Muscle layer of duodenum (tissue), 2 donors: ENCODE data around the gene SULF2.
A peak's percentile ranks its signal among the peaks of the same experiment; 100 is the strongest.
"Not testable (repeated sequence)": the region's sequence is repeated elsewhere in the genome, so short reads cannot be mapped to it uniquely, and the experiment has no call there.

Experiments used
- H3K27ac ChIP-seq: one replicate; pipeline ENCODE4 v1.7.0; 2013; ENCODE audit warnings: mild to moderate bottlenecking, low read length
- H3K27me3 ChIP-seq: one replicate; pipeline ENCODE4 v1.7.0; 2013; ENCODE audit warnings: low read depth, mild to moderate bottlenecking, control low read depth, low read length
- H3K36me3 ChIP-seq, 2 donors: one replicate each; pipeline ENCODE4 v1.7.0; 2013; ENCODE audit warnings: low read length in 2 of 2, control low read depth in 1 of 2, mild to moderate bottlenecking in 1 of 2; ENCODE audit not compliant: insufficient read depth in 2 of 2, control insufficient read depth in 1 of 2
- H3K4me1 ChIP-seq, 2 donors: one replicate each; pipeline ENCODE4 v1.7.0; 2013; ENCODE audit warnings: low read length in 2 of 2, mild to moderate bottlenecking in 2 of 2, control low read depth in 1 of 2, moderate library complexity in 1 of 2; ENCODE audit not compliant: insufficient read depth in 2 of 2, control insufficient read depth in 1 of 2
- H3K4me3 ChIP-seq, 2 donors: one replicate each; pipeline ENCODE4 v1.7.0; 2013; ENCODE audit warnings: low read length in 2 of 2, low read depth in 1 of 2, mild to moderate bottlenecking in 1 of 2
- H3K9me3 ChIP-seq, 2 donors: one replicate each; pipeline ENCODE4 v1.7.0; 2013; ENCODE audit warnings: low read length in 2 of 2, control low read depth in 1 of 2, mild to moderate bottlenecking in 1 of 2; ENCODE audit not compliant: control insufficient read depth in 1 of 2
- donor health status: healthy.

Gene SULF2

GRCh38 chr20:47802975-47803374 is 17.7 kb upstream of the SULF2 start:
- no peaks in the 10 kb centered on the region for H3K4me1 ChIP-seq
- no peaks in the 10 kb centered on the region for H3K27me3 ChIP-seq
- H3K27ac ChIP-seq, result no peak overlapping the region
- no peaks in the 10 kb centered on the region for H3K36me3 ChIP-seq
- no peaks in the 10 kb centered on the region for H3K9me3 ChIP-seq
- no peak overlapping the region for H3K4me3 ChIP-seq

GRCh38 chr20:47802226-47802920 is 17.1 kb upstream of the SULF2 start:
- no peaks in the 10 kb centered on the region for H3K9me3 ChIP-seq
- H3K36me3 ChIP-seq, result no peaks in the 10 kb centered on the region
- H3K4me3 ChIP-seq, result no peak overlapping the region
- no peak overlapping the region for H3K27ac ChIP-seq
- no peaks in the 10 kb centered on the region for H3K27me3 ChIP-seq
- no peaks in the 10 kb centered on the region for H3K4me1 ChIP-seq

- Histone ChIP-seq H3K27ac (no peak overlapping the region), H3K36me3 (no peaks in the 10 kb centered on the region), H3K9me3 (no peaks in the 10 kb centered on the region), H3K27me3 (no peaks in the 10 kb centered on the region), H3K4me3 (no peak overlapping the region), H3K4me1 (no peaks in the 10 kb centered on the region)
Measured at GRCh38 chr20:47801759-47802158, 16.5 kb upstream of the SULF2 start.

- Histone ChIP-seq H3K4me3 (no peak overlapping the region), H3K27ac (no peak overlapping the region), H3K4me1 (no peaks in the 10 kb centered on the region), H3K36me3 (no peaks in the 10 kb centered on the region), H3K9me3 (no peaks in the 10 kb centered on the region), H3K27me3 (no peaks in the 10 kb centered on the region)
Measured at GRCh38 chr20:47801079-47801478, 15.8 kb upstream of the SULF2 start.

- H3K27me3 ChIP-seq, result no peaks in the 10 kb centered on the region
- H3K4me1 ChIP-seq, result no peaks in the 10 kb centered on the region
- H3K4me3 ChIP-seq, result no peak overlapping the region
- H3K36me3 ChIP-seq, result no peaks in the 10 kb centered on the region
- no peak overlapping the region for H3K27ac ChIP-seq
- no peaks in the 10 kb centered on the region for H3K9me3 ChIP-seq
Measured at GRCh38 chr20:47800623-47801022, 15.3 kb upstream of the SULF2 start.

GRCh38 chr20:47799116-47799715 is 13.9 kb upstream of the SULF2 start:
- H3K4me1 ChIP-seq, result no peaks in the 10 kb centered on the region
- no peaks in the 10 kb centered on the region for H3K36me3 ChIP-seq

GRCh38 chr20:47796971-47797370 is 11.7 kb upstream of the SULF2 start:
- no peak overlapping the region for H3K4me3 ChIP-seq
- H3K27me3 ChIP-seq, result no peaks in the 10 kb centered on the region
- H3K4me1 ChIP-seq, result no peaks in the 10 kb centered on the region
- H3K36me3 ChIP-seq, result no peaks in the 10 kb centered on the region
- no peak overlapping the region for H3K27ac ChIP-seq
- no peaks in the 10 kb centered on the region for H3K9me3 ChIP-seq

More at GRCh38 chr20:47799116-47799715, 13.9 kb upstream of the SULF2 start:
- no peaks in the 10 kb centered on the region for H3K27me3 ChIP-seq
- no peak overlapping the region for H3K27ac ChIP-seq
- H3K4me3 ChIP-seq, result no peak overlapping the region
- no peaks in the 10 kb centered on the region for H3K9me3 ChIP-seq

- no peaks in the 10 kb centered on the region for H3K36me3 ChIP-seq
- no peaks in the 10 kb centered on the region for H3K9me3 ChIP-seq
- peaks cover 0 to 3% of the 10 kb centered on the region in 2 donors for H3K4me1 ChIP-seq
- no peak overlapping the region for H3K27ac ChIP-seq
- no peaks in the 10 kb centered on the region for H3K27me3 ChIP-seq
- H3K4me3 ChIP-seq, result no peak overlapping the region
Measured at GRCh38 chr20:47795214-47795907, 10.1 kb upstream of the SULF2 start.

- H3K4me1 ChIP-seq, result peaks cover 0 to 14% of the 10 kb centered on the region in 2 donors
- H3K36me3 ChIP-seq, H3K27me3 ChIP-seq, H3K27ac ChIP-seq, H3K9me3 ChIP-seq, H3K4me3 ChIP-seq: not testable (repeated sequence)
Measured at GRCh38 chr20:47794264-47794663, 9.0 kb upstream of the SULF2 start.

GRCh38 chr20:47792021-47792618 is 6.8 kb upstream of the SULF2 start:
- peaks cover 0 to 18% of the 10 kb centered on the region in 2 donors for H3K4me1 ChIP-seq
- no peaks in the 10 kb centered on the region for H3K9me3 ChIP-seq
- no peaks in the 10 kb centered on the region for H3K27me3 ChIP-seq

GRCh38 chr20:47791084-47791599 is 5.9 kb upstream of the SULF2 start:
- Histone ChIP-seq H3K27ac (no peak overlapping the region), H3K9me3 (no peaks in the 10 kb centered on the region), H3K4me3 (no peak overlapping the region), H3K36me3 (no peaks in the 10 kb centered on the region), H3K4me1 (peaks cover 0 to 18% of the 10 kb centered on the region in 2 donors), H3K27me3 (no peaks in the 10 kb centered on the region)

More at GRCh38 chr20:47792021-47792618, 6.8 kb upstream of the SULF2 start:
- Histone ChIP-seq H3K4me3 (no peak overlapping the region), H3K27ac (peak overlapping the region; percentile 21), H3K36me3 (no peaks in the 10 kb centered on the region)
